OCI-LY7 (cell line): ENCODE results near the gene ZNF648.

Source experiments
- EZH2phosphoT487 ChIP-seq: fragments of 200-600 bp; sonication (generic); IDR thresholded peaks from 2 replicates; pipeline ENCODE4 v1.6.1; 2018; ENCODE audit warnings: low read depth, borderline replicate concordance, mild to moderate bottlenecking, mixed run types, antibody characterized with exemption, low read length, moderate library complexity, mixed read lengths
- TF ChIP-seq, protein P1 (sequence below): fragments of 200-600 bp; sonication (generic); conservative IDR thresholded peaks from 2 replicates; pipeline ENCODE4 v1.5.1; 2014; ENCODE audit warnings: mild to moderate bottlenecking, antibody characterized with exemption, low read length, moderate library complexity, mixed read lengths

DNA sequence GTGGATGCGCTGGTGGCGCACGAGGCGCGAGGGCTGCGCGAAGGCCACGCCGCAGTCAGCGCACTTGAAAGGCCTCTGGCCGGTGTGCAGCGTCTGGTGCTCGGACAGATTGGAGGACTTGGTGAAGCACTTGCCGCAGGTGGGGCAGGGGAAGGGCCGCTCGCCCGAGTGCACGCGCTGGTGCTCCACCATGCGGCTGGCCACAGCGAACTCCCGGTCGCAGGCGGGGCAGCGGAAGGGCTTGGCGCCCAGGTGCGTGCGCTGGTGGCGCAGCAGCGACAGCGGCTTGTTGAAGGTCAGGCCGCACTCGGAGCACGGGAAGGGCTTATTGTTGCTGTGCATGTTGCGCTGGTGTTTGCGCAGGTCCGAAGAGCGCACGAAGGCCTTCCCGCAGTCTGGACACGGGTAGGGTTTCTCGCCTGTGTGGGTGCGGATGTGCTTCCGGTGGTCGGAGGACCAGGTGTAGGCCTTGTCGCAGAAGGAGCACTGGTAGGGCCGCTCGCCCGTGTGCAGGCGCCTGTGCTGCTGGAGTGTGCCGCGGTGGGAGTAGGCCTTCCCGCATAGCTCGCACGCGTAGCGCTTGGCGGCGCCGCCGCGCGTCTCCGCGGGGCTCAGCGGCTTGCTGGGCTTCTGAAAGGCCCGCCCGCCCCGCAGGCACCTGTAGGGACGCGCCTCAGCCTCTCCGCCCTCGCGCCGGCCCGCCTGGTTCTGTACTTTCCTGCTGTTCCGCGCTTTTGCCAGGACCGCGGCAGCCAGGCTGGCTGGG lies 4.7 kb downstream of the ZNF648 start:
- TF ChIP-seq, protein P1, sequence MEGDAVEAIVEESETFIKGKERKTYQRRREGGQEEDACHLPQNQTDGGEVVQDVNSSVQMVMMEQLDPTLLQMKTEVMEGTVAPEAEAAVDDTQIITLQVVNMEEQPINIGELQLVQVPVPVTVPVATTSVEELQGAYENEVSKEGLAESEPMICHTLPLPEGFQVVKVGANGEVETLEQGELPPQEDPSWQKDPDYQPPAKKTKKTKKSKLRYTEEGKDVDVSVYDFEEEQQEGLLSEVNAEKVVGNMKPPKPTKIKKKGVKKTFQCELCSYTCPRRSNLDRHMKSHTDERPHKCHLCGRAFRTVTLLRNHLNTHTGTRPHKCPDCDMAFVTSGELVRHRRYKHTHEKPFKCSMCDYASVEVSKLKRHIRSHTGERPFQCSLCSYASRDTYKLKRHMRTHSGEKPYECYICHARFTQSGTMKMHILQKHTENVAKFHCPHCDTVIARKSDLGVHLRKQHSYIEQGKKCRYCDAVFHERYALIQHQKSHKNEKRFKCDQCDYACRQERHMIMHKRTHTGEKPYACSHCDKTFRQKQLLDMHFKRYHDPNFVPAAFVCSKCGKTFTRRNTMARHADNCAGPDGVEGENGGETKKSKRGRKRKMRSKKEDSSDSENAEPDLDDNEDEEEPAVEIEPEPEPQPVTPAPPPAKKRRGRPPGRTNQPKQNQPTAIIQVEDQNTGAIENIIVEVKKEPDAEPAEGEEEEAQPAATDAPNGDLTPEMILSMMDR, result no peak
- TF ChIP-seq EZH2phosphoT487, result no peak
